ENCODE measurements around the gene TRIM50.
"Not testable (repeated sequence)": the region's sequence is repeated elsewhere in the genome, so short reads cannot be mapped to it uniquely, and the experiment has no call there.

The TRIM50 gene

DNA sequence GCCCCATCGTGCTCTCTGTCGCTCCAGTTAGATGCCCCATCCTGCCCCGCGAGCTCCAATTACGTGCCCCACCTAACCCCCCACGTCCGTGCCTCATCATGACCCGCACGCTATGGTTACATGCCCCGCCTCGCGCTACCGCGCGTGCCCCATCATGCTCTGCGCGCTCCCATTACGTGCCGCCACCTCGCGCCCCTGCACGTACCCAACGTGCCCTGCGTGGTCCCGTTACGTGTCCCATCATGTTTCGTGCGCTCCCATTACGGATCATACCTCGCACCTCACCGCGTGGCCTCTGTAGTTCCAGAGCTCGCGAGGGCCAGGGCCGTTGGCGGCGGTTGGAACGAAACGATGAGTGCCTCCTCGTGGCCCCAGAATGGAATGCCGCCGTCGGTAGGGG, at the start of gene TRIM50, which contains the start of gene FKBP6:
TRIM50 (minus strand) TSS at position 161 of the 400 bp plus-strand sequence. CDS start 3,295 bp downstream, outside the sequence.
FKBP6 (plus strand) TSS at position 240 of the 400 bp plus-strand sequence. CDS start 268 bp downstream, outside the sequence.
- H4K20me1 ChIP-seq (ENCODE audit: insufficient read depth, low read length); H3K4me3 ChIP-seq (ENCODE audit: low read depth in 1 of 2, low read length in 2 of 2); H3K4me1 ChIP-seq (ENCODE audit: insufficient read depth, low read length); H3K9me3 ChIP-seq (ENCODE audit: insufficient read depth, low read length, severe bottlenecking); DNase-seq; H3K27me3 ChIP-seq (ENCODE audit: insufficient read depth, low read length, poor library complexity); H3K27ac ChIP-seq (ENCODE audit: low read length); H3K4me2 ChIP-seq (ENCODE audit: insufficient read depth, low read length); H2AFZ ChIP-seq (ENCODE audit: low read depth, low read length); H3K36me3 ChIP-seq (ENCODE audit: insufficient read depth, low read length); ATAC-seq (ENCODE audit: insufficient read depth, low read depth); H3K79me2 ChIP-seq (ENCODE audit: insufficient read depth, low read length); H3K9ac ChIP-seq (ENCODE audit: low read depth, low read length): not testable (repeated sequence)

DNA sequence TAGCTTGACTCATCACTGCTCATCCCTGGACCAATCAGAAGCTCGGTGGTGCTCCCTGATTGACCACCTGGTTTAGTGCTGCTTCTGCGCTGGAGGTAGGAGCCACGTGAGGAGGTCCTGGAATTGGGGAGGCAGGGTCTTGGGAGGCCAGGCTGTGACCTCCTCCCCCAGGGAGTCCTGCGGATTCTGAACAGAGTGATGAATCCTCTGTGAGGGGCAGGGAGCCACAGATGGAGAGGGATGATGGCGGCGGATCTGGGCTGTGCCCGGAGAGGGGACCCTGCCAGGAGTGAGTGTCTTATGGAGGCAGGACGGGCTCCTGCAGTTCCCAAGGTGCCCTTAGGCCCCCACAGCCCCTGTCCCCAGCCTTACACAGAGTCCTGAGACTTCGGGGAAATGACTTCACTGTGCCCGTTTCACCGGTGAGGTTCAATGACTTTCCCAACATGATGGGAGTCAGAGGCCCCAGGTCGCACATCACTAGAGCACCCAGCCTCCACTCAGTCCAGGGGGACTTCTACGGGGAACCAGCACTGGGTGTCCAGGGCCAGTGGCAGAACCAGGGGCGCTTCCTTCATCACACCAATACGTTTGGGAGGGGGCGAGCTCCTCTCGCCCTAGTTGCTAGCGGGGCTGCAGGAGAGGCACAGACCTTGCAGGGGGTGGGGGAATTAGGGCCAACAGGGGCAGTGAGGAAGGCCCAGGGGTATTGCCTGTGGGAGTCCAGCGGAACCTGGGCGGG, 49.0 kb upstream of the TRIM50 start:
- H3K4me3 ChIP-seq (ENCODE audit: low read depth in 1 of 2, low read length in 2 of 2), result no peak overlapping the region

DNA sequence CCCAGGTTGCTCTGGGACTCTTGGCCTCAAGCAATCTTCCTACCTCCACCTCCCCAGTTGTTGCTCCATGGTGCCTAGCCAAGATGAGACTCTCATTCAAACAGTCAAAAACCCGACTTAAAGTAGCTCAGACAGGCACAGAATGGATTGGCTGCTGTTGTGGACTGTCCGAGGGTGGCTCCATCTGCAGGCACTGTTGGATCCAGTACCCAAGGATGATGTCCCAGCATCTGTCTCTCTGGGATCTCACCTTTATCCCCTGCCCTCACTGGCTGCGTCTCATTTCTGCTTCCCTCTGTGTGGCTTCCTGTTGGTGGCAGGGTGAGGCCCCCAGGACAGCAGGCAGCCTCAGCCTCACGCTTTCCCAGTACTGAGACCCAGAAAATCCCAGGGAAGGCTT, 48.4 kb upstream of the TRIM50 start:
- not testable (repeated sequence) for H3K4me2 ChIP-seq (ENCODE audit: insufficient read depth, low read length); H3K36me3 ChIP-seq (ENCODE audit: insufficient read depth, low read length); H3K4me3 ChIP-seq (ENCODE audit: low read depth in 1 of 2, low read length in 2 of 2); H3K9ac ChIP-seq (ENCODE audit: low read depth, low read length); H3K79me2 ChIP-seq (ENCODE audit: insufficient read depth, low read length); H3K27ac ChIP-seq (ENCODE audit: low read length); ATAC-seq (ENCODE audit: insufficient read depth, low read depth); DNase-seq; H3K27me3 ChIP-seq (ENCODE audit: insufficient read depth, low read length, poor library complexity); H3K4me1 ChIP-seq (ENCODE audit: insufficient read depth, low read length); H2AFZ ChIP-seq (ENCODE audit: low read depth, low read length); H4K20me1 ChIP-seq (ENCODE audit: insufficient read depth, low read length); H3K9me3 ChIP-seq (ENCODE audit: insufficient read depth, low read length, severe bottlenecking)

More for the DNA sequence above, 49.0 kb upstream of the TRIM50 start:
- Histone ChIP-seq H4K20me1 (ENCODE audit: insufficient read depth, low read length) (no peaks in the 10 kb centered on the region), H3K36me3 (ENCODE audit: insufficient read depth, low read length) (no peaks in the 10 kb centered on the region), H3K79me2 (ENCODE audit: insufficient read depth, low read length) (no peaks in the 10 kb centered on the region), H3K9ac (ENCODE audit: low read depth, low read length) (no peak overlapping the region), H3K27me3 (ENCODE audit: insufficient read depth, low read length, poor library complexity) (no peaks in the 10 kb centered on the region), H3K27ac (ENCODE audit: low read length) (no peak overlapping the region), H3K4me2 (ENCODE audit: insufficient read depth, low read length) (no peak overlapping the region), H2AFZ (ENCODE audit: low read depth, low read length) (no peak overlapping the region), H3K4me1 (ENCODE audit: insufficient read depth, low read length) (no peaks in the 10 kb centered on the region), H3K9me3 (ENCODE audit: insufficient read depth, low read length, severe bottlenecking) (no peaks in the 10 kb centered on the region)
- no peak for ATAC-seq (ENCODE audit: insufficient read depth, low read depth)
- no peak for DNase-seq
- TF ChIP-seq, protein P1, sequence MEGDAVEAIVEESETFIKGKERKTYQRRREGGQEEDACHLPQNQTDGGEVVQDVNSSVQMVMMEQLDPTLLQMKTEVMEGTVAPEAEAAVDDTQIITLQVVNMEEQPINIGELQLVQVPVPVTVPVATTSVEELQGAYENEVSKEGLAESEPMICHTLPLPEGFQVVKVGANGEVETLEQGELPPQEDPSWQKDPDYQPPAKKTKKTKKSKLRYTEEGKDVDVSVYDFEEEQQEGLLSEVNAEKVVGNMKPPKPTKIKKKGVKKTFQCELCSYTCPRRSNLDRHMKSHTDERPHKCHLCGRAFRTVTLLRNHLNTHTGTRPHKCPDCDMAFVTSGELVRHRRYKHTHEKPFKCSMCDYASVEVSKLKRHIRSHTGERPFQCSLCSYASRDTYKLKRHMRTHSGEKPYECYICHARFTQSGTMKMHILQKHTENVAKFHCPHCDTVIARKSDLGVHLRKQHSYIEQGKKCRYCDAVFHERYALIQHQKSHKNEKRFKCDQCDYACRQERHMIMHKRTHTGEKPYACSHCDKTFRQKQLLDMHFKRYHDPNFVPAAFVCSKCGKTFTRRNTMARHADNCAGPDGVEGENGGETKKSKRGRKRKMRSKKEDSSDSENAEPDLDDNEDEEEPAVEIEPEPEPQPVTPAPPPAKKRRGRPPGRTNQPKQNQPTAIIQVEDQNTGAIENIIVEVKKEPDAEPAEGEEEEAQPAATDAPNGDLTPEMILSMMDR (IDR thresholded peaks at IDR 0.05; ENCODE audit: borderline replicate concordance, extremely low read depth, low read length, poor library complexity, severe bottlenecking), result no peak

DNA sequence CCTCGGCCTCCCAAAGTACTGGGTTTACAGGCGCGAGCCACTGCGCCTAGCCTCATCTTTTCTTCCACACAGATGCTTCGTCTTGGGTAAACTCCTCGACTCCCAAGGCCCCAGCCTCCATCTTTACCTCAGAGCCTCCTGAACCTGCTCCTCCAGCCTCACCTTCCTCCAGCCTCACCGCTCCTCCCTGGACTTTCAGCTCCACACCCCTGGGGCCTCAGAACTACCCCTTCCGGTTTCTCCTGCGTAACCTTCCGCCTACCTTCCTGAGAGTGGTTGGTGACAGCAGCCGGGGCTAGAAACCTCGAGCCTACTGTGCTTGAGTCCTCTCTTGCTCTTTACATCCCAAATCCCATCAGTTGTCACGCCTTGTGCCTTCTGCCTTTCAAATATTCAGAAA, 45.9 kb upstream of the TRIM50 start:
- Histone ChIP-seq H3K4me2 (ENCODE audit: insufficient read depth, low read length) (no peak overlapping the region), H3K79me2 (ENCODE audit: insufficient read depth, low read length) (no peaks in the 10 kb centered on the region), H3K36me3 (ENCODE audit: insufficient read depth, low read length) (no peaks in the 10 kb centered on the region), H4K20me1 (ENCODE audit: insufficient read depth, low read length) (no peaks in the 10 kb centered on the region), H3K4me1 (ENCODE audit: insufficient read depth, low read length) (no peaks in the 10 kb centered on the region), H3K27ac (ENCODE audit: low read length) (no peak overlapping the region), H3K9me3 (ENCODE audit: insufficient read depth, low read length, severe bottlenecking) (no peaks in the 10 kb centered on the region), H3K9ac (ENCODE audit: low read depth, low read length) (no peak overlapping the region), H3K27me3 (ENCODE audit: insufficient read depth, low read length, poor library complexity) (no peaks in the 10 kb centered on the region), H3K4me3 (ENCODE audit: low read depth in 1 of 2, low read length in 2 of 2) (no peak overlapping the region), H2AFZ (ENCODE audit: low read depth, low read length) (no peak overlapping the region)
- DNase-seq (no peak), ATAC-seq (ENCODE audit: insufficient read depth, low read depth) (no peak)
- TF ChIP-seq, protein P1 (IDR thresholded peaks at IDR 0.05; ENCODE audit: borderline replicate concordance, extremely low read depth, low read length, poor library complexity, severe bottlenecking), result no peak
- no peak for TF ChIP-seq EZH2 (IDR thresholded peaks at IDR 0.05; ENCODE audit: borderline replicate concordance, low read depth, low read length, severe bottlenecking)

All from DND-41 (cell line).